Measurements from ENCODE around the gene OR51B6. TPM values are rescaled to one million over a fixed set of nuclear protein-coding genes. Genes with fewer than 3 reads are reported as not detected.

Gene OR51B6
- total and polyA plus RNA-seq, 2 experiments from 2014 or later = not detected

DNA sequence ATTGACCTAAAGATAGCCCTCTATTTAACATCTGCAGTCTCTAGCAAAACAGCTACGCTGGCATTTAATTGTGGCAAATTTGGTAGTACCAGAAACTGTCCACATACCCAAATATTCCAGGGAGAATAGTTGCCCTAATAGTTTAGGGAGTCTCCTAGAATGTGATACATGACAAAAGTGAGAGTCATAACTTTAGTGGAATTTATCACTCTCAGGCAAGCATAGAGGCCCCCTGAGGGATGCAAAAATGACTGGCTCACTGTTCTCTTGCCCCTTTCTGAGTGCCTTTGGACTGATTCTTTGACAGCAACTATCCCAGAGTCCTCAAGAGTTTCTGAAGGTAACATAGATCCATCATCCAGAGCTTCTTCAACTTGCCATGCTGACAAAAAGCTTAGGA is 47.3 kb upstream of the OR51B6 start:
- no peak overlapping the region for H3K4me3 Mint-ChIP-seq
- no peak for ATAC-seq
- no peaks in the 10 kb centered on the region for H3K9me3 Mint-ChIP-seq
- no peak overlapping the region for H3K4me3 ChIP-seq
- no peaks in the 10 kb centered on the region for H3K27me3 ChIP-seq (ENCODE audit: insufficient read depth)
- no peaks in the 10 kb centered on the region for H3K36me3 ChIP-seq (ENCODE audit: insufficient read depth)
- no peak overlapping the region for H3K27ac ChIP-seq (ENCODE audit: low read depth)
- no peaks in the 10 kb centered on the region for H3K4me1 ChIP-seq (ENCODE audit: insufficient read depth)
- no peaks in the 10 kb centered on the region for H3K27me3 Mint-ChIP-seq (ENCODE audit: insufficient read depth, low read depth, poor library complexity)
- H3K4me2 ChIP-seq = no peak overlapping the region
- no peaks in the 10 kb centered on the region; the same call in 1 of the 2 replicates for H4K20me1 ChIP-seq (replicated peaks; ENCODE audit: insufficient read depth)
- no peaks in the 10 kb centered on the region for H3K79me2 ChIP-seq (replicated peaks; ENCODE audit: insufficient read depth)
- no peaks in the 10 kb centered on the region for H3K4me1 Mint-ChIP-seq
- no peak overlapping the region for H2AFZ ChIP-seq
- no peaks in the 10 kb centered on the region for H3K9me2 ChIP-seq (ENCODE audit: insufficient read depth)
- TF ChIP-seq EZH2phosphoT487 (IDR thresholded peaks at IDR 0.05; ENCODE audit: unreplicated experiment) = no peak
- TF ChIP-seq STAT1 (IDR thresholded peaks at IDR 0.05; ENCODE audit: unreplicated experiment) = no peak
- no peak for TF ChIP-seq EZH2 (IDR thresholded peaks at IDR 0.05; ENCODE audit: low read depth, unreplicated experiment)
- no peak for TF ChIP-seq CREB1 (CRISPR knock-in tag; IDR thresholded peaks at IDR 0.05; ENCODE audit: low read depth)
- TF ChIP-seq, protein P1, sequence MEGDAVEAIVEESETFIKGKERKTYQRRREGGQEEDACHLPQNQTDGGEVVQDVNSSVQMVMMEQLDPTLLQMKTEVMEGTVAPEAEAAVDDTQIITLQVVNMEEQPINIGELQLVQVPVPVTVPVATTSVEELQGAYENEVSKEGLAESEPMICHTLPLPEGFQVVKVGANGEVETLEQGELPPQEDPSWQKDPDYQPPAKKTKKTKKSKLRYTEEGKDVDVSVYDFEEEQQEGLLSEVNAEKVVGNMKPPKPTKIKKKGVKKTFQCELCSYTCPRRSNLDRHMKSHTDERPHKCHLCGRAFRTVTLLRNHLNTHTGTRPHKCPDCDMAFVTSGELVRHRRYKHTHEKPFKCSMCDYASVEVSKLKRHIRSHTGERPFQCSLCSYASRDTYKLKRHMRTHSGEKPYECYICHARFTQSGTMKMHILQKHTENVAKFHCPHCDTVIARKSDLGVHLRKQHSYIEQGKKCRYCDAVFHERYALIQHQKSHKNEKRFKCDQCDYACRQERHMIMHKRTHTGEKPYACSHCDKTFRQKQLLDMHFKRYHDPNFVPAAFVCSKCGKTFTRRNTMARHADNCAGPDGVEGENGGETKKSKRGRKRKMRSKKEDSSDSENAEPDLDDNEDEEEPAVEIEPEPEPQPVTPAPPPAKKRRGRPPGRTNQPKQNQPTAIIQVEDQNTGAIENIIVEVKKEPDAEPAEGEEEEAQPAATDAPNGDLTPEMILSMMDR (conservative IDR thresholded peaks at IDR 0.05; ENCODE audit: low read depth in 2 of 2) = no peak
- TF ChIP-seq POLR2AphosphoS5 (IDR thresholded peaks at IDR 0.05; ENCODE audit: low read depth) = no peak
- TF ChIP-seq, protein P2, sequence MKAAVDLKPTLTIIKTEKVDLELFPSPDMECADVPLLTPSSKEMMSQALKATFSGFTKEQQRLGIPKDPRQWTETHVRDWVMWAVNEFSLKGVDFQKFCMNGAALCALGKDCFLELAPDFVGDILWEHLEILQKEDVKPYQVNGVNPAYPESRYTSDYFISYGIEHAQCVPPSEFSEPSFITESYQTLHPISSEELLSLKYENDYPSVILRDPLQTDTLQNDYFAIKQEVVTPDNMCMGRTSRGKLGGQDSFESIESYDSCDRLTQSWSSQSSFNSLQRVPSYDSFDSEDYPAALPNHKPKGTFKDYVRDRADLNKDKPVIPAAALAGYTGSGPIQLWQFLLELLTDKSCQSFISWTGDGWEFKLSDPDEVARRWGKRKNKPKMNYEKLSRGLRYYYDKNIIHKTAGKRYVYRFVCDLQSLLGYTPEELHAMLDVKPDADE (IDR thresholded peaks at IDR 0.05) = no peak
- no peak for TF ChIP-seq JUNB (IDR thresholded peaks at IDR 0.05; ENCODE audit: unreplicated experiment)
- no peak for TF ChIP-seq NANOG (IDR thresholded peaks at IDR 0.05; ENCODE audit: borderline replicate concordance)
- TF ChIP-seq, protein P3, sequence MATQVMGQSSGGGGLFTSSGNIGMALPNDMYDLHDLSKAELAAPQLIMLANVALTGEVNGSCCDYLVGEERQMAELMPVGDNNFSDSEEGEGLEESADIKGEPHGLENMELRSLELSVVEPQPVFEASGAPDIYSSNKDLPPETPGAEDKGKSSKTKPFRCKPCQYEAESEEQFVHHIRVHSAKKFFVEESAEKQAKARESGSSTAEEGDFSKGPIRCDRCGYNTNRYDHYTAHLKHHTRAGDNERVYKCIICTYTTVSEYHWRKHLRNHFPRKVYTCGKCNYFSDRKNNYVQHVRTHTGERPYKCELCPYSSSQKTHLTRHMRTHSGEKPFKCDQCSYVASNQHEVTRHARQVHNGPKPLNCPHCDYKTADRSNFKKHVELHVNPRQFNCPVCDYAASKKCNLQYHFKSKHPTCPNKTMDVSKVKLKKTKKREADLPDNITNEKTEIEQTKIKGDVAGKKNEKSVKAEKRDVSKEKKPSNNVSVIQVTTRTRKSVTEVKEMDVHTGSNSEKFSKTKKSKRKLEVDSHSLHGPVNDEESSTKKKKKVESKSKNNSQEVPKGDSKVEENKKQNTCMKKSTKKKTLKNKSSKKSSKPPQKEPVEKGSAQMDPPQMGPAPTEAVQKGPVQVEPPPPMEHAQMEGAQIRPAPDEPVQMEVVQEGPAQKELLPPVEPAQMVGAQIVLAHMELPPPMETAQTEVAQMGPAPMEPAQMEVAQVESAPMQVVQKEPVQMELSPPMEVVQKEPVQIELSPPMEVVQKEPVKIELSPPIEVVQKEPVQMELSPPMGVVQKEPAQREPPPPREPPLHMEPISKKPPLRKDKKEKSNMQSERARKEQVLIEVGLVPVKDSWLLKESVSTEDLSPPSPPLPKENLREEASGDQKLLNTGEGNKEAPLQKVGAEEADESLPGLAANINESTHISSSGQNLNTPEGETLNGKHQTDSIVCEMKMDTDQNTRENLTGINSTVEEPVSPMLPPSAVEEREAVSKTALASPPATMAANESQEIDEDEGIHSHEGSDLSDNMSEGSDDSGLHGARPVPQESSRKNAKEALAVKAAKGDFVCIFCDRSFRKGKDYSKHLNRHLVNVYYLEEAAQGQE (IDR thresholded peaks at IDR 0.05; ENCODE audit: unreplicated experiment) = no peak
- TF ChIP-seq, protein P4, sequence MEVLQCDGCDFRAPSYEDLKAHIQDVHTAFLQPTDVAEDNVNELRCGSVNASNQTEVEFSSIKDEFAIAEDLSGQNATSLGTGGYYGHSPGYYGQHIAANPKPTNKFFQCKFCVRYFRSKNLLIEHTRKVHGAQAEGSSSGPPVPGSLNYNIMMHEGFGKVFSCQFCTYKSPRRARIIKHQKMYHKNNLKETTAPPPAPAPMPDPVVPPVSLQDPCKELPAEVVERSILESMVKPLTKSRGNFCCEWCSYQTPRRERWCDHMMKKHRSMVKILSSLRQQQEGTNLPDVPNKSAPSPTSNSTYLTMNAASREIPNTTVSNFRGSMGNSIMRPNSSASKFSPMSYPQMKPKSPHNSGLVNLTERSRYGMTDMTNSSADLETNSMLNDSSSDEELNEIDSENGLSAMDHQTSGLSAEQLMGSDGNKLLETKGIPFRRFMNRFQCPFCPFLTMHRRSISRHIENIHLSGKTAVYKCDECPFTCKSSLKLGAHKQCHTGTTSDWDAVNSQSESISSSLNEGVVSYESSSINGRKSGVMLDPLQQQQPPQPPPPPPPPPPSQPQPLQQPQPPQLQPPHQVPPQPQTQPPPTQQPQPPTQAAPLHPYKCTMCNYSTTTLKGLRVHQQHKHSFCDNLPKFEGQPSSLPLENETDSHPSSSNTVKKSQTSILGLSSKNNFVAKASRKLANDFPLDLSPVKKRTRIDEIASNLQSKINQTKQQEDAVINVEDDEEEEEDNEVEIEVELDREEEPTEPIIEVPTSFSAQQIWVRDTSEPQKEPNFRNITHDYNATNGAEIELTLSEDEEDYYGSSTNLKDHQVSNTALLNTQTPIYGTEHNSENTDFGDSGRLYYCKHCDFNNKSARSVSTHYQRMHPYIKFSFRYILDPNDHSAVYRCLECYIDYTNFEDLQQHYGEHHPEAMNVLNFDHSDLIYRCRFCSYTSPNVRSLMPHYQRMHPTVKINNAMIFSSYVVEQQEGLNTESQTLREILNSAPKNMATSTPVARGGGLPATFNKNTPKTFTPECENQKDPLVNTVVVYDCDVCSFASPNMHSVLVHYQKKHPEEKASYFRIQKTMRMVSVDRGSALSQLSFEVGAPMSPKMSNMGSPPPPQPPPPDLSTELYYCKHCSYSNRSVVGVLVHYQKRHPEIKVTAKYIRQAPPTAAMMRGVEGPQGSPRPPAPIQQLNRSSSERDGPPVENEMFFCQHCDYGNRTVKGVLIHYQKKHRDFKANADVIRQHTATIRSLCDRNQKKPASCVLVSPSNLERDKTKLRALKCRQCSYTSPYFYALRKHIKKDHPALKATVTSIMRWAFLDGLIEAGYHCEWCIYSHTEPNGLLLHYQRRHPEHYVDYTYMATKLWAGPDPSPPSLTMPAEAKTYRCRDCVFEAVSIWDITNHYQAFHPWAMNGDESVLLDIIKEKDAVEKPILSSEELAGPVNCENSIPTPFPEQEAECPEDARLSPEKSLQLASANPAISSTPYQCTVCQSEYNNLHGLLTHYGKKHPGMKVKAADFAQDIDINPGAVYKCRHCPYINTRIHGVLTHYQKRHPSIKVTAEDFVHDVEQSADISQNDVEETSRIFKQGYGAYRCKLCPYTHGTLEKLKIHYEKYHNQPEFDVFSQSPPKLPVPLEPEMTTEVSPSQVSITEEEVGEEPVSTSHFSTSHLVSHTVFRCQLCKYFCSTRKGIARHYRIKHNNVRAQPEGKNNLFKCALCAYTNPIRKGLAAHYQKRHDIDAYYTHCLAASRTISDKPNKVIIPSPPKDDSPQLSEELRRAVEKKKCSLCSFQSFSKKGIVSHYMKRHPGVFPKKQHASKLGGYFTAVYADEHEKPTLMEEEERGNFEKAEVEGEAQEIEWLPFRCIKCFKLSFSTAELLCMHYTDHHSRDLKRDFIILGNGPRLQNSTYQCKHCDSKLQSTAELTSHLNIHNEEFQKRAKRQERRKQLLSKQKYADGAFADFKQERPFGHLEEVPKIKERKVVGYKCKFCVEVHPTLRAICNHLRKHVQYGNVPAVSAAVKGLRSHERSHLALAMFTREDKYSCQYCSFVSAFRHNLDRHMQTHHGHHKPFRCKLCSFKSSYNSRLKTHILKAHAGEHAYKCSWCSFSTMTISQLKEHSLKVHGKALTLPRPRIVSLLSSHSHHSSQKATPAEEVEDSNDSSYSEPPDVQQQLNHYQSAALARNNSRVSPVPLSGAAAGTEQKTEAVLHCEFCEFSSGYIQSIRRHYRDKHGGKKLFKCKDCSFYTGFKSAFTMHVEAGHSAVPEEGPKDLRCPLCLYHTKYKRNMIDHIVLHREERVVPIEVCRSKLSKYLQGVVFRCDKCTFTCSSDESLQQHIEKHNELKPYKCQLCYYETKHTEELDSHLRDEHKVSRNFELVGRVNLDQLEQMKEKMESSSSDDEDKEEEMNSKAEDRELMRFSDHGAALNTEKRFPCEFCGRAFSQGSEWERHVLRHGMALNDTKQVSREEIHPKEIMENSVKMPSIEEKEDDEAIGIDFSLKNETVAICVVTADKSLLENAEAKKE (CRISPR knock-in tag; IDR thresholded peaks at IDR 0.05) = no peak
- TF ChIP-seq ZNF331 (CRISPR knock-in tag; IDR thresholded peaks at IDR 0.05; ENCODE audit: low read depth) = no peak
- no peak for TF ChIP-seq ZNF114 (CRISPR knock-in tag; IDR thresholded peaks at IDR 0.05)
- no peaks in the 10 kb centered on the region for H3K36me3 Mint-ChIP-seq (ENCODE audit: low read depth)
- H3F3A ChIP-seq (replicated peaks; ENCODE audit: low read depth) = no peaks in the 10 kb centered on the region
- no peak for DNase-seq (ENCODE audit: low spot score)
- no peak overlapping the region for H3K27ac Mint-ChIP-seq

All from GM23338 (cell line).